ENCODE measurements around the gene PSMD1.

DNA sequence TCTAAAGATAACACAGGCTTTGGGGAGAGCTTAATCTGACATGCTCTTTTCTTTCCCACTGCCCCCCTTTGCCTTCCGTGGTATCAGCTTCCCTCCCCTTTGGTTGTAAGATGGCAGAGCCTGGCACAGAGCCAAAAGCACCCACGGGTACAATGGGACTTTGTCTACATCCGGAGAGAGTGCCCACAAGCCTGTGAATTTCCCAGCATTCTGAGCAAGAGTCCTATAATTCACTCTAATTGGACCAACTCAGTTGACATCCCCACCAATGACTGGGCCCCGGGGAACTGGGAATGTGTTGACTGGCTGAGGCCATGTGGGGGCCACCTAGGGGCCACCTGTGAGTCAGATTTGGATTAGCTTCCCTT, 39.5 kb upstream of the PSMD1 start:
- TF ChIP-seq, protein P1, sequence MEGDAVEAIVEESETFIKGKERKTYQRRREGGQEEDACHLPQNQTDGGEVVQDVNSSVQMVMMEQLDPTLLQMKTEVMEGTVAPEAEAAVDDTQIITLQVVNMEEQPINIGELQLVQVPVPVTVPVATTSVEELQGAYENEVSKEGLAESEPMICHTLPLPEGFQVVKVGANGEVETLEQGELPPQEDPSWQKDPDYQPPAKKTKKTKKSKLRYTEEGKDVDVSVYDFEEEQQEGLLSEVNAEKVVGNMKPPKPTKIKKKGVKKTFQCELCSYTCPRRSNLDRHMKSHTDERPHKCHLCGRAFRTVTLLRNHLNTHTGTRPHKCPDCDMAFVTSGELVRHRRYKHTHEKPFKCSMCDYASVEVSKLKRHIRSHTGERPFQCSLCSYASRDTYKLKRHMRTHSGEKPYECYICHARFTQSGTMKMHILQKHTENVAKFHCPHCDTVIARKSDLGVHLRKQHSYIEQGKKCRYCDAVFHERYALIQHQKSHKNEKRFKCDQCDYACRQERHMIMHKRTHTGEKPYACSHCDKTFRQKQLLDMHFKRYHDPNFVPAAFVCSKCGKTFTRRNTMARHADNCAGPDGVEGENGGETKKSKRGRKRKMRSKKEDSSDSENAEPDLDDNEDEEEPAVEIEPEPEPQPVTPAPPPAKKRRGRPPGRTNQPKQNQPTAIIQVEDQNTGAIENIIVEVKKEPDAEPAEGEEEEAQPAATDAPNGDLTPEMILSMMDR (IDR thresholded peaks at IDR 0.05), result no peak
- no peak for TF ChIP-seq POLR2A (IDR thresholded peaks at IDR 0.05)
- TF ChIP-seq EP300 (IDR thresholded peaks at IDR 0.05), result no peak
